GM23338 (cell line): ENCODE measurements around the gene VWA7. TPM values are rescaled to one million over a fixed set of nuclear protein-coding genes. Genes with fewer than 3 reads are reported as not detected.
A peak's percentile ranks its signal among the peaks of the same experiment; 100 is the strongest.

Experiments used
- ATAC-seq: fragments of 200-7000 bp; cut with Tn5 transposase; 3 replicates; pipeline ENCODE4 v1.9.1; 2020
- DNase-seq: peaks from one replicate; pipeline ENCODE4 v3.0.0-alpha.2; 2015; ENCODE audit warnings: low spot score
- H2AFZ ChIP-seq: fragments of 200-600 bp; sonication (generic); 2 replicates; pipeline ENCODE4 v1.8.0; 2016; ENCODE audit warnings: antibody characterized with exemption, mild to moderate bottlenecking, moderate library complexity
- H3F3A ChIP-seq: fragments of 200-600 bp; sonication (generic); replicated peaks from 2 replicates; pipeline ENCODE4 v1.8.0; 2017; ENCODE audit warnings: antibody characterized with exemption, mixed run types, low read depth
- H3K27ac ChIP-seq: fragments of 200-600 bp; sonication (generic); 2 replicates; pipeline ENCODE4 v1.6.1; 2016; ENCODE audit warnings: low read depth
- H3K27me3 ChIP-seq: fragments of 200-600 bp; sonication (generic); 2 replicates; pipeline ENCODE4 v1.8.0; 2016; ENCODE audit warnings: mild to moderate bottlenecking, mixed run types, moderate library complexity; ENCODE audit not compliant: insufficient read depth
- H3K36me3 ChIP-seq: fragments of 200-600 bp; sonication (generic); 2 replicates; pipeline ENCODE4 v1.8.0; 2016; ENCODE audit warnings: mild to moderate bottlenecking; ENCODE audit not compliant: insufficient read depth
- H3K4me1 ChIP-seq: fragments of 200-600 bp; sonication (generic); 2 replicates; pipeline ENCODE4 v1.8.0; 2016; ENCODE audit warnings: mild to moderate bottlenecking, moderate library complexity; ENCODE audit not compliant: insufficient read depth
- H3K4me2 ChIP-seq: fragments of 200-600 bp; sonication (generic); 2 replicates; pipeline ENCODE4 v1.7.1; 2017; ENCODE audit warnings: mixed run types
- H3K4me3 ChIP-seq: fragments of 200-600 bp; sonication (generic); 2 replicates; pipeline ENCODE4 v1.6.1; 2016; ENCODE audit warnings: mixed run types
- H3K79me2 ChIP-seq: fragments of 200-600 bp; sonication (generic); replicated peaks from 2 replicates; pipeline ENCODE4 v1.8.0; 2017; ENCODE audit warnings: mild to moderate bottlenecking; ENCODE audit not compliant: insufficient read depth
- H3K9me2 ChIP-seq: fragments of 200-600 bp; sonication (generic); 2 replicates; pipeline ENCODE4 v1.8.0; 2017; ENCODE audit not compliant: insufficient read depth
- H4K20me1 ChIP-seq: fragments of 200-600 bp; sonication (generic); replicated peaks from 2 replicates; pipeline ENCODE4 v1.8.0; 2017; ENCODE audit warnings: mild to moderate bottlenecking; ENCODE audit not compliant: insufficient read depth
- H3K27ac Mint-ChIP-seq: 2 replicates; pipeline ENCODE4 v1.8.0; 2020; ENCODE audit warnings: inconsistent platforms, mild to moderate bottlenecking, moderate library complexity, mixed read lengths
- H3K27me3 Mint-ChIP-seq: 3 replicates; pipeline ENCODE4 v1.8.0; 2022; ENCODE audit warnings: low read depth, mild to moderate bottlenecking, moderate library complexity, mixed read lengths, inconsistent platforms; ENCODE audit not compliant: insufficient read depth, poor library complexity
- H3K36me3 Mint-ChIP-seq: 3 replicates; pipeline ENCODE4 v1.8.0; 2021; ENCODE audit warnings: low read depth, mild to moderate bottlenecking, inconsistent platforms, moderate library complexity, mixed read lengths
- H3K4me1 Mint-ChIP-seq: 3 replicates; pipeline ENCODE4 v1.8.0; 2020; ENCODE audit warnings: mild to moderate bottlenecking, inconsistent platforms, mixed read lengths
- H3K4me3 Mint-ChIP-seq: 3 replicates; pipeline ENCODE4 v1.8.0; 2021; ENCODE audit warnings: moderate library complexity, mild to moderate bottlenecking, inconsistent platforms, mixed read lengths
- H3K9me3 Mint-ChIP-seq: 3 replicates; pipeline ENCODE4 v1.8.0; 2020; ENCODE audit warnings: moderate library complexity, mild to moderate bottlenecking, inconsistent platforms, mixed read lengths
- CREB1 ChIP-seq: fragments of 250-450 bp; sonication (Bioruptor Pico); IDR thresholded peaks from 2 replicates; pipeline ENCODE4 v1.5.0; 2020; ENCODE audit warnings: low read depth, mild to moderate bottlenecking, moderate library complexity
- CTCF ChIP-seq, 2 experiments: fragments of 200-600 bp in 1 of 2; sonication (generic) in 1 of 2; conservative IDR thresholded peaks; 2 replicates each; pipeline versions ENCODE4 v1.5.1 to v1.6.1; 2016 to 2017; ENCODE audit warnings: antibody characterized with exemption in 2 of 2, low read depth in 2 of 2, mild to moderate bottlenecking in 2 of 2, moderate library complexity in 1 of 2
- ETS1 ChIP-seq: IDR thresholded peaks from 2 replicates; pipeline ENCODE4 v1.6.1; 2016; ENCODE audit warnings: antibody characterized with exemption
- EZH2phosphoT487 ChIP-seq: fragments of 200-600 bp; sonication (generic); IDR thresholded peaks from one replicate; pipeline ENCODE4 v1.8.1; 2018; ENCODE audit warnings: antibody characterized with exemption; ENCODE audit not compliant: unreplicated experiment
- JUNB ChIP-seq: IDR thresholded peaks from one replicate; pipeline ENCODE4 v1.6.1; 2016; ENCODE audit warnings: antibody characterized with exemption; ENCODE audit not compliant: unreplicated experiment
- NANOG ChIP-seq: IDR thresholded peaks from 2 replicates; pipeline ENCODE4 v1.6.1; 2016; ENCODE audit warnings: antibody characterized with exemption, borderline replicate concordance
- POLR2AphosphoS5 ChIP-seq: IDR thresholded peaks from 2 replicates; pipeline ENCODE4 v1.6.1; 2016; ENCODE audit warnings: antibody characterized with exemption, low read depth
- STAT1 ChIP-seq: IDR thresholded peaks from one replicate; pipeline ENCODE4 v1.6.1; 2016; ENCODE audit warnings: antibody characterized with exemption; ENCODE audit not compliant: unreplicated experiment
- ZNF114 ChIP-seq: fragments of 250-450 bp; sonication (Bioruptor Pico); IDR thresholded peaks from 2 replicates; pipeline ENCODE4 v1.5.0; 2020; ENCODE audit warnings: mild to moderate bottlenecking, moderate library complexity
- ZNF331 ChIP-seq: fragments of 250-450 bp; sonication (Bioruptor Pico); IDR thresholded peaks from 2 replicates; pipeline ENCODE4 v1.5.0; 2020; ENCODE audit warnings: low read depth, mild to moderate bottlenecking, moderate library complexity
- polyA plus RNA-seq: library from polyadenylated mRNA; unstranded; fragments of >200 nt; fragmentation: Nextera tagmentation; extraction: Ambion mirVana; gene quantifications from 2 replicates; pipeline ENCODE4 v1.2.1, GENCODE V29; 2016
- total RNA-seq: library from RNA; depleted of rRNA; stranded (reverse); fragments of >200 nt; shearing (Covaris generic); gene quantifications from 2 replicates; pipeline ENCODE4 v1.2.3, GENCODE V29; 2014

The VWA7 gene
- total and polyA plus RNA-seq, 2 experiments from 2014 or later = 0.07 to 0.36 TPM

- Histone ChIP-seq H3K27me3 (no peaks in the 10 kb centered on the region), H2AFZ (no peak overlapping the region), H3K4me3 (peak overlapping the region; percentile 96), H4K20me1 (peaks cover 11% of the 10 kb centered on the region; the same call in 1 of the 2 replicates), H3K9me2 (no peaks in the 10 kb centered on the region), H3K4me2 (peak overlapping the region; percentile 91), H3F3A (peaks cover 62% of the 10 kb centered on the region), H3K27ac (peak overlapping the region; percentile 78; the same call in 1 of the 2 replicates), H3K4me1 (peaks cover 45% of the 10 kb centered on the region), H3K79me2 (peaks cover 27% of the 10 kb centered on the region), H3K36me3 (peaks cover 29% of the 10 kb centered on the region)
- Mint-ChIP-seq H3K4me3 (peak overlapping the region; percentile 92), H3K27ac (peak overlapping the region; percentile 47; the same call in 1 of the 2 replicates), H3K4me1 (peaks cover 53% of the 10 kb centered on the region), H3K36me3 (peaks cover 42% of the 10 kb centered on the region), H3K27me3 (peaks cover 33% of the 10 kb centered on the region), H3K9me3 (no peaks in the 10 kb centered on the region)
- DNase-seq = peak; percentile 85
- TF ChIP-seq EZH2phosphoT487 (no peak), STAT1 (no peak), CREB1 (no peak; the same call in 1 of the 2 replicates), POLR2AphosphoS5 (peak; percentile 72), ETS1 (peak; percentile 12; the same call in 1 of the 2 replicates), ZNF114 (CRISPR knock-in tag) (no peak)
- peak; percentile 36 for ATAC-seq
Measured at GRCh38 chr6:31734821-31735406, 42.2 kb downstream of the VWA7 start.

- H2AFZ ChIP-seq = no peak overlapping the region
- no peak for DNase-seq
- H3K4me1 ChIP-seq = peaks cover 45% of the 10 kb centered on the region
- H3K79me2 ChIP-seq = peaks cover 27% of the 10 kb centered on the region
- H3K36me3 Mint-ChIP-seq = peaks cover 42% of the 10 kb centered on the region
- ATAC-seq = no peak
- H3K27ac Mint-ChIP-seq = peak overlapping the region; percentile 92
- peaks cover 50% of the 10 kb centered on the region for H3K4me1 Mint-ChIP-seq
- H3K4me3 ChIP-seq = peak overlapping the region; percentile 96
- H3K27me3 Mint-ChIP-seq = peaks cover 27% of the 10 kb centered on the region
- H3K4me2 ChIP-seq = peak overlapping the region; percentile 91
- no peaks in the 10 kb centered on the region for H3K9me2 ChIP-seq
- no peaks in the 10 kb centered on the region for H3K9me3 Mint-ChIP-seq
- peak overlapping the region; percentile 92 for H3K4me3 Mint-ChIP-seq
- peak overlapping the region; percentile 78; the same call in 1 of the 2 replicates for H3K27ac ChIP-seq
- no peak for TF ChIP-seq ZNF331
- no peak for TF ChIP-seq POLR2AphosphoS5
- no peak for TF ChIP-seq JUNB
- TF ChIP-seq CTCF (conservative IDR thresholded peaks at IDR 0.05; ENCODE audit: low read depth in 2 of 2) = no peak
- peak; percentile 64; the same call in 1 of the 2 replicates for TF ChIP-seq CREB1
- no peak for TF ChIP-seq NANOG
- TF ChIP-seq STAT1 = no peak
- peaks cover 11% of the 10 kb centered on the region; the same call in 1 of the 2 replicates for H4K20me1 ChIP-seq
- H3F3A ChIP-seq = peaks cover 62% of the 10 kb centered on the region
- no peaks in the 10 kb centered on the region for H3K27me3 ChIP-seq
- H3K36me3 ChIP-seq = peaks cover 29% of the 10 kb centered on the region
Measured at GRCh38 chr6:31734247-31734820, 42.8 kb downstream of the VWA7 start.
